A549 (cell line): ENCODE data around the gene ARHGAP26.

ENCODE experiments used
- CTCF ChIP-seq: fragments of >200 bp; sonication (Bioruptor Twin); formaldehyde crosslinking; IDR thresholded peaks from 3 replicates; pipeline ENCODE4 v1.5.1; 2016
- HMGXB4 ChIP-seq: fragments of 250-450 bp; sonication (Bioruptor Pico); IDR thresholded peaks from 2 replicates; pipeline ENCODE4 v1.5.0; 2021; ENCODE audit warnings: mild to moderate bottlenecking, moderate library complexity, borderline replicate concordance
- MAFK ChIP-seq: fragments of 450-650 bp; IDR thresholded peaks from 2 replicates; pipeline ENCODE4 v1.6.1; 2014; ENCODE audit not compliant: partially characterized antibody
- NR3C1 ChIP-seq: fragments of >200 bp; sonication (Bioruptor Twin); formaldehyde crosslinking; IDR thresholded peaks from 3 replicates; pipeline ENCODE4 v1.6.1; 2017
- RCOR1 ChIP-seq: fragments of 150-350 bp; IDR thresholded peaks from 2 replicates; pipeline ENCODE4 v1.6.1; 2014; ENCODE audit warnings: antibody characterized with exemption, low read length, low read depth
- REST ChIP-seq: fragments of 200-600 bp; sonication (generic); IDR thresholded peaks from 2 replicates; pipeline ENCODE4 v1.6.1; 2016; ENCODE audit warnings: antibody characterized with exemption, mild to moderate bottlenecking, moderate library complexity
- TFCP2L1 ChIP-seq: fragments of 250-450 bp; sonication (Bioruptor Pico); IDR thresholded peaks from 2 replicates; pipeline ENCODE4 v1.5.0; 2021; ENCODE audit warnings: mild to moderate bottlenecking
- USF2 ChIP-seq: fragments of 450-650 bp; IDR thresholded peaks from 2 replicates; pipeline ENCODE4 v1.6.1; 2014; ENCODE audit warnings: antibody characterized with exemption

GRCh38 chr5:142925795-142926194, 155.6 kb downstream of the ARHGAP26 start:
- no peak for TF ChIP-seq CTCF
- TF ChIP-seq HMGXB4 (CRISPR knock-in tag): no peak
- TF ChIP-seq USF2: no peak
- no peak for TF ChIP-seq RCOR1
- TF ChIP-seq REST: no peak
- no peak for TF ChIP-seq TFCP2L1 (CRISPR knock-in tag)
- no peak for TF ChIP-seq MAFK
- no peak for TF ChIP-seq NR3C1
